HG03571 (cell line): Measurements from ENCODE around the gene ACKR1.
A peak's percentile ranks its signal among the peaks of the same experiment; 100 is the strongest.

ENCODE experiments used
- ATAC-seq: cut with Tn5 transposase; IDR thresholded peaks from one replicate; pipeline ENCODE4 v1.9.1; 2021; ENCODE audit not compliant: unreplicated experiment

The ACKR1 gene

GRCh38 chr1:159187033-159187432, 17.6 kb upstream of the ACKR1 start:
- no peak for ATAC-seq

- no peak for ATAC-seq
Observed at GRCh38 chr1:159187647-159188374, 16.9 kb upstream of the ACKR1 start.

GRCh38 chr1:159188375-159188788, 16.3 kb upstream of the ACKR1 start:
- ATAC-seq: peak; percentile 97

GRCh38 chr1:159190441-159190840, 14.2 kb upstream of the ACKR1 start:
- no peak for ATAC-seq

GRCh38 chr1:159196543-159196942, 8.1 kb upstream of the ACKR1 start:
- ATAC-seq: no peak

GRCh38 chr1:159197561-159198557, 6.8 kb upstream of the ACKR1 start:
- peak; percentile 64 for ATAC-seq

GRCh38 chr1:159199901-159200300, 4.8 kb upstream of the ACKR1 start:
- ATAC-seq: no peak

GRCh38 chr1:159200769-159201168, 3.9 kb upstream of the ACKR1 start:
- no peak for ATAC-seq

GRCh38 chr1:159201642-159202041, 3.0 kb upstream of the ACKR1 start:
- no peak for ATAC-seq

GRCh38 chr1:159203610-159204009, 1.1 kb upstream of the ACKR1 start:
- no peak for ATAC-seq

GRCh38 chr1:159205225-159205624, 550 bp downstream of the ACKR1 start:
- no peak for ATAC-seq

- ATAC-seq: no peak
Observed at GRCh38 chr1:159206110-159206509, 1.4 kb downstream of the ACKR1 start.

- ATAC-seq: no peak
Observed at GRCh38 chr1:159207080-159207479, 2.4 kb downstream of the ACKR1 start.

- no peak for ATAC-seq
Observed at GRCh38 chr1:159207774-159208173, 3.1 kb downstream of the ACKR1 start.

- no peak for ATAC-seq
Observed at GRCh38 chr1:159208175-159208825, 3.6 kb downstream of the ACKR1 start.

GRCh38 chr1:159209061-159209460, 4.4 kb downstream of the ACKR1 start:
- ATAC-seq: no peak

GRCh38 chr1:159211331-159212136, 6.9 kb downstream of the ACKR1 start:
- ATAC-seq: no peak

- ATAC-seq: no peak
Observed at GRCh38 chr1:159212596-159212995, 7.9 kb downstream of the ACKR1 start.

- no peak for ATAC-seq
Observed at GRCh38 chr1:159214149-159214760, 9.6 kb downstream of the ACKR1 start.
